ENCODE measurements around the gene ANO10.

Gene ANO10

GRCh38 chr3:43615133-43615532, 6.7 kb downstream of the ANO10 start:
- Histone ChIP-seq H3K27me3 (ENCODE audit: insufficient read depth, poor library complexity, severe bottlenecking) (no peaks in the 10 kb centered on the region), H3K4me1 (ENCODE audit: insufficient read depth, poor library complexity, severe bottlenecking) (no peaks in the 10 kb centered on the region), H3K36me3 (ENCODE audit: low read depth) (no peaks in the 10 kb centered on the region), H3K9me3 (ENCODE audit: severe bottlenecking) (no peaks in the 10 kb centered on the region), H3K4me3 (ENCODE audit: severe bottlenecking) (no peak overlapping the region), H3K27ac (ENCODE audit: poor library complexity, severe bottlenecking) (no peak overlapping the region)
- no peak for ATAC-seq (ENCODE audit: low read depth)
- no peak for TF ChIP-seq CTCF (IDR thresholded peaks at IDR 0.05; ENCODE audit: poor library complexity, severe bottlenecking)
- no peak for DNase-seq (ENCODE audit: low spot score)

GRCh38 chr3:43613976-43614375, 7.8 kb downstream of the ANO10 start:
- no peaks in the 10 kb centered on the region for H3K36me3 ChIP-seq (ENCODE audit: low read depth)
- H3K4me3 ChIP-seq (ENCODE audit: severe bottlenecking) = no peak overlapping the region
- no peaks in the 10 kb centered on the region for H3K9me3 ChIP-seq (ENCODE audit: severe bottlenecking)
- H3K27me3 ChIP-seq (ENCODE audit: insufficient read depth, poor library complexity, severe bottlenecking) = no peaks in the 10 kb centered on the region
- H3K27ac ChIP-seq (ENCODE audit: poor library complexity, severe bottlenecking) = no peak overlapping the region
- H3K4me1 ChIP-seq (ENCODE audit: insufficient read depth, poor library complexity, severe bottlenecking) = no peaks in the 10 kb centered on the region
- DNase-seq (ENCODE audit: low spot score) (no peak), ATAC-seq (ENCODE audit: low read depth) (no peak)
- TF ChIP-seq CTCF (IDR thresholded peaks at IDR 0.05; ENCODE audit: poor library complexity, severe bottlenecking) = no peak

GRCh38 chr3:43612419-43612818, 9.4 kb downstream of the ANO10 start:
- H3K36me3 ChIP-seq (ENCODE audit: low read depth) = no peaks in the 10 kb centered on the region
- TF ChIP-seq CTCF (IDR thresholded peaks at IDR 0.05; ENCODE audit: poor library complexity, severe bottlenecking) = no peak
- H3K27ac ChIP-seq (ENCODE audit: poor library complexity, severe bottlenecking) = no peak overlapping the region
- H3K4me1 ChIP-seq (ENCODE audit: insufficient read depth, poor library complexity, severe bottlenecking) = no peaks in the 10 kb centered on the region
- no peak for ATAC-seq (ENCODE audit: low read depth)
- no peak overlapping the region for H3K4me3 ChIP-seq (ENCODE audit: severe bottlenecking)
- H3K27me3 ChIP-seq (ENCODE audit: insufficient read depth, poor library complexity, severe bottlenecking) = no peaks in the 10 kb centered on the region
- no peaks in the 10 kb centered on the region for H3K9me3 ChIP-seq (ENCODE audit: severe bottlenecking)
- no peak for DNase-seq (ENCODE audit: low spot score)

GRCh38 chr3:43609406-43609805, 12.4 kb downstream of the ANO10 start:
- peaks cover 11% of the 10 kb centered on the region for H3K36me3 ChIP-seq (ENCODE audit: low read depth)
- H3K27me3 ChIP-seq (ENCODE audit: insufficient read depth, poor library complexity, severe bottlenecking) = no peaks in the 10 kb centered on the region
- H3K4me3 ChIP-seq (ENCODE audit: severe bottlenecking) = no peak overlapping the region
- no peak for TF ChIP-seq CTCF (IDR thresholded peaks at IDR 0.05; ENCODE audit: poor library complexity, severe bottlenecking)
- ATAC-seq (ENCODE audit: low read depth) = no peak
- no peak overlapping the region for H3K27ac ChIP-seq (ENCODE audit: poor library complexity, severe bottlenecking)
- no peaks in the 10 kb centered on the region for H3K9me3 ChIP-seq (ENCODE audit: severe bottlenecking)
- no peak for DNase-seq (ENCODE audit: low spot score)
- no peaks in the 10 kb centered on the region for H3K4me1 ChIP-seq (ENCODE audit: insufficient read depth, poor library complexity, severe bottlenecking)

- H3K9me3 ChIP-seq (ENCODE audit: severe bottlenecking) = no peaks in the 10 kb centered on the region
- no peak overlapping the region for H3K4me3 ChIP-seq (ENCODE audit: severe bottlenecking)
- H3K36me3 ChIP-seq (ENCODE audit: low read depth) = peaks cover 11% of the 10 kb centered on the region
- H3K27ac ChIP-seq (ENCODE audit: poor library complexity, severe bottlenecking) = no peak overlapping the region
- DNase-seq (ENCODE audit: low spot score) = no peak
- no peak for TF ChIP-seq CTCF (IDR thresholded peaks at IDR 0.05; ENCODE audit: poor library complexity, severe bottlenecking)
- no peaks in the 10 kb centered on the region for H3K4me1 ChIP-seq (ENCODE audit: insufficient read depth, poor library complexity, severe bottlenecking)
- ATAC-seq (ENCODE audit: low read depth) = no peak
- H3K27me3 ChIP-seq (ENCODE audit: insufficient read depth, poor library complexity, severe bottlenecking) = no peaks in the 10 kb centered on the region
Measured at GRCh38 chr3:43608751-43609150, 13.1 kb downstream of the ANO10 start.

Measured in RWPE2 (cell line).